Vagina (tissue), 2 donors: ENCODE data around the gene ARHGEF5. TPM values are rescaled to one million over a fixed set of nuclear protein-coding genes. Genes with fewer than 3 reads are reported as not detected.
A peak's percentile ranks its signal among the peaks of the same experiment; 100 is the strongest.
"Not testable (repeated sequence)": the region's sequence is repeated elsewhere in the genome, so short reads cannot be mapped to it uniquely, and the experiment has no call there.

ENCODE experiments used
- DNase-seq, 2 donors: peaks; one replicate each; pipeline ENCODE4 v3.0.0-alpha.2; 2017; ENCODE audit errors: extremely low spot score in 2 of 2
- H3K27ac ChIP-seq: fragments of 200-600 bp; sonication (generic); one replicate; pipeline ENCODE4 v1.5.1; 2019
- H3K27me3 ChIP-seq: fragments of 200-600 bp; sonication (generic); one replicate; pipeline ENCODE4 v1.5.1; 2019
- H3K36me3 ChIP-seq, 2 donors: fragments of 200-600 bp; sonication (generic); one replicate each; pipeline ENCODE4 v1.5.1; 2017 to 2019
- H3K4me1 ChIP-seq: fragments of 200-600 bp; sonication (generic); one replicate; pipeline ENCODE4 v1.5.1; 2019
- H3K4me3 ChIP-seq, 2 donors: fragments of 200-600 bp; sonication (generic); 1 replicate in 1 of 2; 2 replicates in 1 of 2; pipeline ENCODE4 v1.5.1; 2016 to 2019
- H3K9me3 ChIP-seq: fragments of 200-600 bp; sonication (generic); one replicate; pipeline ENCODE4 v1.5.1; 2019
- intact Hi-C: fragments of 100-400 bp; cut with DNase I; formaldehyde crosslinking; loops from one replicate; pipeline ENCODE4 v1.15.1; 2023
- total RNA-seq: library from RNA; depleted of rRNA; stranded (reverse); fragments of >200 nt; gene quantifications from one replicate; pipeline ENCODE4 v1.2.3, GENCODE V29; 2016

Gene ARHGEF5
- total RNA-seq, result 23.3 TPM

DNA sequence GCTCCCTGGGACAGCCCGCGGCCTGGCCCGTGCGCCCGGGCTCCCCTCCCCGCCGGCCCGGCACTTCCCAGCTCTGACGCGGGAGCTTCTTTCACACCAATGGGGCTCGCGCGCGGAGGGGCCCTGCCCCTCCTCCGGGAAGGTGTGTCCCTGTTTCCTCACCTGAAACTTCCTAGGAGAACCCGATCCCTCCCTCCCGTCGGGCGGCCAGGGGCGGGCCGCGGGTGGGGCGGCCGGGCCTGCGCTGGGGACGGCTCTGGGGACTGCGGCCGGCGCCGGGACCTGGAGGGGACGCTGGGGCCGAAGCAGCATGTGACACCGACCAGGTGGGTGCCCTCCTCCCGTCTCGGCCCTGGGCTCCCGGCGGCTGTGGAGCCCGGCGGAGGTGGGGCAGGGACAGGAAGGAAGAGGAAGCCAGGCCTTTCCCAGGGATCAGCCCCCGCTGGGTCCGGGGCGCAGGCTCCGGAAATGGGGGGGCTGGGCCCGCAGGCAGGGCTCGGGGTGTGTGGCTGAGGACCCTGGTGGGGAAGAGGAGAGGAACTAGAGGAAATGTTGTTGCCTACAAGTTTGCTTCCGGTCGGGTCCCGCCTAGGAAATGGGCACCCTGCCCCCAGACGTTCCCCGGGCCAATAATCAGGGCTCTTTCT, at the start of gene ARHGEF5:
TSS of gene ARHGEF5 (plus strand) at position 227 of the 647 bp plus-strand sequence. CDS start 7,268 bp downstream, outside the sequence.
- H3K9me3 ChIP-seq, H3K4me1 ChIP-seq, H3K27me3 ChIP-seq, intact Hi-C loops, DNase-seq, H3K36me3 ChIP-seq, H3K27ac ChIP-seq: not testable (repeated sequence)
- H3K4me3 ChIP-seq, result peak within 1 kb of the TSS in 1 of 2 donors; percentile 18

DNA sequence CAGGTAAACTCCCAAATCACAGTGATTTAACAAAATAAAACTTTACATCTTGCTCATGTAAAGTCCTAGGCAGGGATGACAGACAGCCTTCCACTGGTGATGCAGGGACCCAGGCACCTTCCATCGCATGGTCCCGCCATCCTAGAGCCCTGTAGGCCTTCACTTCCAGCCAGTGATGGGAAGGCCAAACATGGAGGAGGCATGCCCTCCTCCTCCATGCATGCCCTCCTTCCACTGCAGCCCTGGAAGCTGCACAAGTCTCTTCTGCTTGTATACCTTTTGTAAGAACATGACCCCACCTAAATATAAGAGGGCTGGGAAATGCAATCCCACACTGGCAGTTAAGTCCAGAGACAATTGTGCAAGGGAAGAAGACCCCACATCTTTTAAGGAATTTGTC, 45.5 kb upstream of the ARHGEF5 start:
- H3K9me3 ChIP-seq, intact Hi-C loops, H3K36me3 ChIP-seq, H3K4me1 ChIP-seq, H3K27me3 ChIP-seq, H3K27ac ChIP-seq, DNase-seq, H3K4me3 ChIP-seq: not testable (repeated sequence)

DNA sequence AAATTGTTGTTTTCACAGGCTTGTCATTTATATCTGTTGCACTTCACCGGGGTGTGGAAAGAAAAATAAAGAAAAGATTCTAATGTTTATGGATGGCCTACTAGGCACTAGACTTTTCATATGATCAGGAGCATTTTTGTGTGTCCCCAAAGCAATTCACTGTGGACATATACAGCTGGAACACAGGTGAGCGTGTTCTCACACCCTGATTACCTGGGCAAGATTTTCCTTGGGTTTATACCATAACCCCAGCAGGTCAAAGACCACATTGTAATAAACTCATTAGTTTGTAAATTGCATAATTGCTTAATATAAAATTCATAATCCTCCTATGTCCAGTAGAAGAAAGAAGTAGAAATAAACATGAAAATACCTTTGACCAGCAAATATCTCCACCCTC, 44.0 kb upstream of the ARHGEF5 start:
- H3K4me1 ChIP-seq, H3K27ac ChIP-seq, H3K27me3 ChIP-seq, H3K36me3 ChIP-seq, DNase-seq, H3K4me3 ChIP-seq, intact Hi-C loops, H3K9me3 ChIP-seq: not testable (repeated sequence)

DNA sequence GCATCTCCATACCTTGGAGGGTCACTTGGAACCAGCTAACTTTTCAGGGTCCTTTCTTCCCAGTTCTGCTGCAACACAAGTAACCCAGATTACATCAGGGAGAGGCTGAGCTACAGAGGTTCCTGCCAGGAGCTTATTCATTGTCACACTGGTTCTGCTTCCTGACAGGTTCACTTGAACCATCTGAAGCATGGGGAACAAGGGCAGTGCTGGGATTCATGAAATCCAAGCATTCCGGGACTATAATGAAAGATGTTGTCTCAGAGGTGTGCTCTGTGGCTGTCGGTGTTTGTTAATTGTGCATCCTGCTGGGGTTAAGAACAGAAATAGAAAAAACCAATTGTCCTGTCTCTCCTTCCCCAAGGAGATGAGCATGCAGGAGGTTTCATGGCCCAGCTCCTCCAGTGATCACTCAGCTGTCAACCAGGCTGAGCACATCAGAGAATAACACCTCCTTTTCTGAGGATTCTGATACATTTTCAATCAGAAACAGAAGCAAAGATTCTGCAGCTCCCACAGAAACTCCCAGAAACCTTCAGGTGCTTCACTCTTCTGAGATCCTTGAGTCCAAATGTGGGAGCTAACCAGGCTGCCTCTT, 43.2 kb upstream of the ARHGEF5 start, which contains the start of gene OR2A1:
TSS of gene OR2A1 (plus strand) at position 548 of the 598 bp plus-strand sequence. CDS start 5,706 bp downstream, outside the sequence.
- DNase-seq, H3K4me3 ChIP-seq, intact Hi-C loops: not testable (repeated sequence)

DNA sequence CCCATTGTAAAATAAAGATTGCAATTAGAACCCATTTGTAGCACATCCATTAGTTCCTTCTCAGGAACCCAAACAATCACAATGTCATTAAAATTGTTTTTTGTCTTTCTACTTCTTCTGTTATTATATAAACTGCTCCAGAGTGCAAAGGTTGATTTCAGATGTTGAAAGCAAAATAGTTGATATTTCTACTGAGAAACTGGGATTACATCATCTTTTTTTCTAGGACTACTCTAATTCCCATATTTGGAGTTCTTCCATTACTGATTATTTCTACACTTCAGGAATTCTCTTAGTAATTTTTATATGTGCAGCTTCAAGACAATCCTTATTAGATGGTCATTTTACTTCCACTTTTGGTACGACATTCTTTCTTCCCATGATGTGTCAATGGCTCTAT, 37.7 kb upstream of the ARHGEF5 start:
- intact Hi-C loops, H3K27me3 ChIP-seq, H3K4me1 ChIP-seq, H3K4me3 ChIP-seq, H3K27ac ChIP-seq, DNase-seq, H3K36me3 ChIP-seq, H3K9me3 ChIP-seq: not testable (repeated sequence)

More for the DNA sequence above, 43.2 kb upstream of the ARHGEF5 start, which contains the start of gene OR2A1:
- not testable (repeated sequence) for H3K27me3 ChIP-seq, H3K9me3 ChIP-seq, H3K27ac ChIP-seq, H3K36me3 ChIP-seq, H3K4me1 ChIP-seq

DNA sequence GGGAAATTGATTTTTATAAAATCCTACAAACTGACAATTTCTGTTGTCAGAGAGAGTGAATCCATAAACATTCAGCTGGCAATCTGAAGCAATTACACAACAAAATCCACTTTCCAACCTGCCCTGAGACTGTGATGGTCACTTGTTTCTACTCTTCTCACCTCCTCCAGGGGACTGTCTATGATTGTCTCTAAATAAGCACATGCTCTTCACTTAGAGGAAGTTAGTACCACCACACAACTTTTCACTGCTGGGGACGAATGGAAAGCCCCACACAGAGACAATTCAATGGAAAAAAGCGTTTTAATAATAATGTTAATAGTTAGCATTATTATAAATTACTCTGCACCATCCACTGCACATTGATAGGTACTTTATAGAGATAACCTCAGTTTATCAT, 35.7 kb upstream of the ARHGEF5 start:
- H3K27me3 ChIP-seq, intact Hi-C loops, H3K4me3 ChIP-seq, DNase-seq, H3K4me1 ChIP-seq, H3K9me3 ChIP-seq, H3K27ac ChIP-seq, H3K36me3 ChIP-seq: not testable (repeated sequence)

DNA sequence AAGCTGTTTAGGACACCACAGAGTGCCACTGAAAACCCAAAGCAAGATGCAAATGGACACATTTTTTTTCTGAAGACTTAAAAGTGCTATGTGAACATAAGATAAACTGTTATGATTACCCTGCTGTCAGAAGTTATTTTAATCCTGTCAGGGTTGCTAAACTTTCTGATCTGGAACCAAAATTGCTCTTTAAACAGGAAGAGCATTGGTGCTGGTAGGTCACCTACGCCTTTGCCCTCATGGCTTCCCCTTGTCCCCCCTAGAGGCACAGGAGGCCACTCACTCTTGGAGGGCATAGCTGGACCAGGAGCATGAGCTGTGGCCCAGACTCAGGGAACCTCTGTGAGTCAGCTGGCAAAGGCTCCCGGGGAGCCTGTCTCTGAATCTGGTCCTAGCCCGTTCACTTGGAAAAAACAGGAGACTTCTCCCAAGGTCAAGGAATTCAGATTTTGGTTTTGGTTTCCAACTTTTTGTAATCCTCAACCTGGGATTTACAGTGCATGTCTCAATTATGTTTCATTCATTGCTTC, 33.5 kb upstream of the ARHGEF5 start:
- H3K9me3 ChIP-seq, H3K36me3 ChIP-seq, intact Hi-C loops, H3K27me3 ChIP-seq, DNase-seq, H3K4me3 ChIP-seq, H3K4me1 ChIP-seq, H3K27ac ChIP-seq: not testable (repeated sequence)

DNA sequence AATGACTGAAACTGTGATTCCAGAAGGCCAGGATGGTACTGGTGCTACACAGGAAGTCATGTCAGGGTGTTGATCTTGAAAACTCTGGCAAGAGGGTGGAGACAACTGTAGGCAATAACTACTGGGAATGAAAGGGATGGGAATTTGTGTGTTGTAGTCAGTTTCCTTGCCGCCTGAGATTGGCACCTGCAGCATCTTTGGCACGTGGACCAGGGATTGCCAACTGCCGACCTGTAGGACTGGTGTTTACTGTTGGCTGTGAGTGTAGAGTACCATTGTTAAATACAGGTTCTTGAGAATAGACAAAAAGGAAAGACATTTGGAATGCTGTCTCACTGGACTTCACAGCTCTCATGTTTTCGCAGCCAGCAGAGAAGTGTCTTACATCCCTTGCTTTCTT, 31.8 kb upstream of the ARHGEF5 start:
- H3K36me3 ChIP-seq, intact Hi-C loops, H3K4me3 ChIP-seq, H3K9me3 ChIP-seq, DNase-seq, H3K27ac ChIP-seq, H3K4me1 ChIP-seq, H3K27me3 ChIP-seq: not testable (repeated sequence)

DNA sequence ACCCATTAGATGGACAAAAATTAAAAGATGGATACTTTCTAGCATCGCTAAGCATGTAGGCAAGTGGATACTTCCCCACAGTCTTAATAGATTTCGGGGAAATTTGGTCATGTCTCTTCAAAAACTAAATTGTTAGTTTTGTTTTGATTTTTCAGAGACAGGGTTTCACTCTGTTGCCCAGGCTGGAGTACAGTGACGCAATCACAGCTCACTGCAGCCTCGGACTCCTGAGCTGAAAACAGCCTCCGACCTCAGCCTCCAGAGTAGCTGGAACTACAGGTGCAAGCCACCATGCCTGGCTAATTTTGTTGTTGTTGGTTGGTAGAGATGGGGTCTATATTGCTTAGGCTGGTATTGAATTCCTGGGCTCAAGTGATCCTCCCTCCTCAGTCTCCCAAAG, 29.3 kb upstream of the ARHGEF5 start:
- H3K4me1 ChIP-seq, H3K36me3 ChIP-seq, DNase-seq, H3K4me3 ChIP-seq, H3K9me3 ChIP-seq, intact Hi-C loops, H3K27me3 ChIP-seq, H3K27ac ChIP-seq: not testable (repeated sequence)

DNA sequence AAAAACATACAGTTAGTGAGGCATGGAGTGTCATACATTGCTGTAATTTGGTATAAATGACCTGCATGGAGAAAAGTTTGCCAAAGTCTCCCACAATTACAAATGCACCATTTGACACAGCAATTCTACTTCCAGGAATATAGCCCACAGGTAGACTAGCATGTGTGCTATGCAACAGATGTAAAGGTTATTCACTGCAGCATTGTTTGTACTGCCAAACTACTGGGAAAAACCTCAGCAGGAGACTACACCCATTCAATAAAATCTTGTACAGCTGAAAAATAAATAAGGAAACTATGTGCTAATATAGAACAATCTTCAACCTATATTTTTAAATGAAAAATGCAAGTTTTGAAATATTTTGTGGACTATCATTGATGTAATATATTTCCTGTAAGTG, 25.2 kb upstream of the ARHGEF5 start:
- H3K4me3 ChIP-seq, H3K27ac ChIP-seq, H3K36me3 ChIP-seq, H3K9me3 ChIP-seq, DNase-seq, H3K27me3 ChIP-seq, H3K4me1 ChIP-seq, intact Hi-C loops: not testable (repeated sequence)

DNA sequence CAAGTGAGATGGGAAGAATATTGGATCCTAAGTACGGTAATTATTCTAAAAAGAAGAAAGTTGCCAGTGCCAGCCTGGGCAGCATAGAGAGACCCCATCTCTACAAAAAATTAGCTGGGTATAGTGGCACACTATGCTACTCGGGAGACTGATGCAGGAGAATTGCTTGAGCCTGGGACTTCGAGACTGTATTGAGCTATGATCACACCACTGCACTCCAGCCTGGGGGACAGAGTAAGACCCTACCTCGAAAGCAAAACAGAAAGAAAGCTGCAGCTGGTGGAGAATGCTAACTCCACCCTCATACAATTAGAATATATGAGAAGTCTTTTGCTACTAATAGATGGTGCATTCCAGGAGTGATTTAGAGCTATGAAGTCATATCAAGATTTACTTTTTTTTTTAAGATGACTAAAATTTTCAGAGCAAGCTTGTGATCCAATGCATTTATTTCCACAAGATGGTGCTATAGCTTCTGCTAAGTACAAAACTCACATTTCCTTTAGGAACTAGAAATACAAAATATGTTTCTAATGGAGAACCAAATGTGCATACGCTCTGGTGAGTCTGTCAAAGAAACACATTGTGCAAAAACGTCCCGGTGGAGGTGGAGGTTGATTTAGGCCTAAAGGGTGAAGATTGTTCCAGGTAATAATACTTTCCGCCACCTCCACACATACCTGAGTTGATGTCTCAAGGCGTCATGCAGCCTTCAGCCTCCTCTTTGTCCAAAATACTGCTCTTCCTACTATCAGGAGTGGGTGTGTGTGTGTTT, 23.8 kb upstream of the ARHGEF5 start:
- intact Hi-C loops, H3K36me3 ChIP-seq, H3K27ac ChIP-seq, DNase-seq, H3K4me3 ChIP-seq, H3K27me3 ChIP-seq, H3K9me3 ChIP-seq, H3K4me1 ChIP-seq: not testable (repeated sequence)

DNA sequence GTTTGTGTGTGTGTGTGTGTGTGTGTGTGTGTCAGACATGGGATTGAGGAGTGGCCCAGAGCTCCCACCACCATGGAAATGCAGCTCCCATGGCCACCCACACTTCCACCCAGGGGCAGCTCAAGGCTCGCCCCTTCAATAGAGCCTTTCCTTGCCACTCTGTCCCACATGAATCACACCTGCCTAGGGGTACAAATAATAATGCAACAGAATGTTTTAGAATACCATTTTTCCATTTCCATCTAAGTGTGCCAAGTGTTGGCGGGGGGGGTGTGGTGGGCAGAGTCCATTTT, 23.3 kb upstream of the ARHGEF5 start:
- H3K4me1 ChIP-seq, H3K36me3 ChIP-seq, H3K4me3 ChIP-seq, H3K9me3 ChIP-seq, H3K27me3 ChIP-seq, H3K27ac ChIP-seq, intact Hi-C loops: not testable (repeated sequence)
- DNase-seq, result peak; percentile 16 to 64

DNA sequence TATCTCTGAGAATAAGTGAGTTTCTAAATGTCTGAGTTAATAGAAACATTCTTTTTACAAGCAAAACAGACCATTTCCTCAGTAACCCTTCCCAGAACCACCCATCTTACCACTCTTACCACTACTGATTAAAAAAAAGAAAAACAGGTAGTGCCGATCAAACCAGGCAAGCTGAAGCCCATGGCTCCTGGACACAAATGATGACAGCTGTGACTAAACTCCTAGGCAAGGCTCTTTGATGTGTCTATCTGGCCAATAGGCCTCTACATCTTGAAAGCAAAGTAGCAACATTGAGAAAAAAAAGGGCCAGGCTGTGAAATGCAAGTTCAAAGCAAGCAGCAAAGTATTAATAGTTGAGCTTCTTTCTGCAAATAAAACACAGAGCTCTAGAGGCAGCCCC, 6.6 kb upstream of the ARHGEF5 start:
- H3K4me3 ChIP-seq, H3K9me3 ChIP-seq, intact Hi-C loops, H3K27me3 ChIP-seq, H3K4me1 ChIP-seq, H3K36me3 ChIP-seq, DNase-seq, H3K27ac ChIP-seq: not testable (repeated sequence)
